OCI-LY3 (cell line): ENCODE data around the gene GLB1L3.

ENCODE experiments used
- EZH2phosphoT487 ChIP-seq: fragments of 200-600 bp; shearing (Covaris generic); IDR thresholded peaks from 2 replicates; pipeline ENCODE4 v1.6.1; 2018; ENCODE audit warnings: antibody characterized with exemption, mixed run types, low read depth
- TF ChIP-seq, protein P1 (sequence below): fragments of 200-600, 300-600 bp; sonication (generic); IDR thresholded peaks from 2 replicates; pipeline ENCODE4 v1.5.1; 2014; ENCODE audit warnings: antibody characterized with exemption, low read length, low read depth

GRCh38 chr11:134246678-134247077, 29.5 kb upstream of the GLB1L3 start:
- TF ChIP-seq, protein P1, sequence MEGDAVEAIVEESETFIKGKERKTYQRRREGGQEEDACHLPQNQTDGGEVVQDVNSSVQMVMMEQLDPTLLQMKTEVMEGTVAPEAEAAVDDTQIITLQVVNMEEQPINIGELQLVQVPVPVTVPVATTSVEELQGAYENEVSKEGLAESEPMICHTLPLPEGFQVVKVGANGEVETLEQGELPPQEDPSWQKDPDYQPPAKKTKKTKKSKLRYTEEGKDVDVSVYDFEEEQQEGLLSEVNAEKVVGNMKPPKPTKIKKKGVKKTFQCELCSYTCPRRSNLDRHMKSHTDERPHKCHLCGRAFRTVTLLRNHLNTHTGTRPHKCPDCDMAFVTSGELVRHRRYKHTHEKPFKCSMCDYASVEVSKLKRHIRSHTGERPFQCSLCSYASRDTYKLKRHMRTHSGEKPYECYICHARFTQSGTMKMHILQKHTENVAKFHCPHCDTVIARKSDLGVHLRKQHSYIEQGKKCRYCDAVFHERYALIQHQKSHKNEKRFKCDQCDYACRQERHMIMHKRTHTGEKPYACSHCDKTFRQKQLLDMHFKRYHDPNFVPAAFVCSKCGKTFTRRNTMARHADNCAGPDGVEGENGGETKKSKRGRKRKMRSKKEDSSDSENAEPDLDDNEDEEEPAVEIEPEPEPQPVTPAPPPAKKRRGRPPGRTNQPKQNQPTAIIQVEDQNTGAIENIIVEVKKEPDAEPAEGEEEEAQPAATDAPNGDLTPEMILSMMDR = no peak
- TF ChIP-seq EZH2phosphoT487 = no peak
